SU-DHL-6 (cell line): ENCODE results near the gene KCNH1.
"Not testable (repeated sequence)": the region's sequence is repeated elsewhere in the genome, so short reads cannot be mapped to it uniquely, and the experiment has no call there.

ENCODE experiments used
- H2AFZ ChIP-seq: fragments of 200-600 bp; sonication (generic); 2 replicates; pipeline ENCODE4 v1.6.1; 2014; ENCODE audit warnings: low read depth, mild to moderate bottlenecking, moderate library complexity, mixed read lengths, antibody characterized with exemption, low read length; ENCODE audit not compliant: severe bottlenecking
- H3F3A ChIP-seq: fragments of 200-600 bp; shearing (Covaris generic); 2 replicates; pipeline ENCODE4 v1.6.0; 2016; ENCODE audit warnings: antibody characterized with exemption, mild to moderate bottlenecking; ENCODE audit not compliant: insufficient read depth
- H3K27ac ChIP-seq: fragments of 200-600 bp; sonication (generic); 2 replicates; pipeline ENCODE4 v1.5.1; 2016; ENCODE audit warnings: low read depth, mild to moderate bottlenecking, low read length, moderate library complexity, mixed read lengths
- H3K27me3 ChIP-seq: fragments of 200-600 bp; sonication (generic), shearing (Covaris generic); 2 replicates; pipeline ENCODE4 v1.6.0; 2014; ENCODE audit warnings: mild to moderate bottlenecking, low read length
- H3K36me3 ChIP-seq: fragments of 200-600 bp; sonication (generic); 2 replicates; pipeline ENCODE4 v1.6.1; 2014; ENCODE audit warnings: mild to moderate bottlenecking, low read length, mixed read lengths
- H3K4me2 ChIP-seq: fragments of 300-600, 200-600 bp; shearing (Covaris generic), sonication (generic); 2 replicates; pipeline ENCODE4 v1.6.0; 2014; ENCODE audit warnings: low read length, low read depth, mild to moderate bottlenecking; ENCODE audit not compliant: poor library complexity, severe bottlenecking
- H3K4me3 ChIP-seq: fragments of 200-600 bp; sonication (generic); 2 replicates; pipeline ENCODE4 v1.5.1; 2014; ENCODE audit warnings: antibody characterized with exemption, low read length, mild to moderate bottlenecking, mixed read lengths; ENCODE audit not compliant: insufficient read depth, poor library complexity, severe bottlenecking
- H3K79me2 ChIP-seq: fragments of 200-600 bp; sonication (generic); 2 replicates; pipeline ENCODE4 v1.6.1; 2014; ENCODE audit warnings: mild to moderate bottlenecking, low read length, moderate library complexity; ENCODE audit not compliant: insufficient read depth
- H3K9ac ChIP-seq: fragments of 200-600 bp; sonication (generic); 2 replicates; pipeline ENCODE4 v1.7.0; 2014; ENCODE audit warnings: mild to moderate bottlenecking, low read length
- H3K9me2 ChIP-seq: fragments of 200-600 bp; sonication (generic); replicated peaks from 2 replicates; pipeline ENCODE4 v1.6.1; 2014; ENCODE audit warnings: low read length; ENCODE audit not compliant: insufficient read depth
- H3K9me3 ChIP-seq: fragments of 200-600 bp; sonication (generic); 2 replicates; pipeline ENCODE4 v1.6.1; 2014; ENCODE audit warnings: low read length, mixed read lengths; ENCODE audit not compliant: insufficient read depth
- H4K20me1 ChIP-seq: fragments of 200-600 bp; sonication (generic); 2 replicates; pipeline ENCODE4 v1.6.1; 2014; ENCODE audit warnings: low read depth, mild to moderate bottlenecking, antibody characterized with exemption, low read length, moderate library complexity, mixed read lengths
- EZH2phosphoT487 ChIP-seq: fragments of 200-600 bp; sonication (generic), shearing (Covaris generic); conservative IDR thresholded peaks from 2 replicates; pipeline ENCODE4 v1.6.1; 2018; ENCODE audit warnings: mild to moderate bottlenecking, antibody characterized with exemption, low read length, moderate library complexity, mixed read lengths
- TF ChIP-seq, protein P1 (sequence below): fragments of 200-600 bp; sonication (generic); IDR thresholded peaks from one replicate; pipeline ENCODE4 v1.5.1; 2017; ENCODE audit warnings: antibody characterized with exemption, mild to moderate bottlenecking, low read length, moderate library complexity; ENCODE audit not compliant: insufficient read depth, poor library complexity, severe bottlenecking

KCNH1 gene

DNA sequence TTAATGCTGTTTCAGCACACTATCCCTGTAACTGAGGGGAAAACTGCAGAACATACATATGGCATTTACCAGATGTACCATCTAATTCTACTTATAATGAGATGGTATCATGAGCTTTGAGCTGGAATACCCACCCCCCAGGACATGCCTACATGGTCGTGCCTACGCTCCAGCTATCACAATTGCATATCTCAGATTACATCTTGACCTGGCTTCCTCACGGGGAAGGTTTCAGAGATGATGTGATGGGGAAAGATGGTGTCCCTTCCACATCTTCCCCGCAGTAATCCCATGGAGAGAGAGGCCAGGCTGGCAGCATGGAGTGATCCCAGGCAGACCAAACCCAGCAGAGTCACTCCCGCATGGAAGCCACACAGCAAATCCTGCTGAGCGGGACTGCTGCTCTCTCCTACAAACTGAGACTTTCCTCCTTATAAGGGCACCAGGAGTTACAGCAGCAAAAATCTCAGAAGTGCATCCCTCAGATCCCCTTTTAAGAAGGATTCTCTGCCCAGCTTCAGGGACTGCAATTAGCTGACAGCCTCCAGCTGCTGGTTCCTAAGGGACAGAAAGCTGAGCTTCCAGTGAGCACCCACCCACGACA is 67.1 kb downstream of the KCNH1 start:
- Histone ChIP-seq H4K20me1 (no peaks in the 10 kb centered on the region), H3K9ac (no peak overlapping the region), H3K27me3 (no peaks in the 10 kb centered on the region), H3K36me3 (no peaks in the 10 kb centered on the region), H3F3A (no peaks in the 10 kb centered on the region), H3K9me3 (no peaks in the 10 kb centered on the region), H3K27ac (no peak overlapping the region), H3K9me2 (no peaks in the 10 kb centered on the region), H3K79me2 (no peaks in the 10 kb centered on the region), H2AFZ (no peak overlapping the region), H3K4me3 (no peak overlapping the region), H3K4me2 (no peak overlapping the region)
- no peak for TF ChIP-seq EZH2phosphoT487

DNA sequence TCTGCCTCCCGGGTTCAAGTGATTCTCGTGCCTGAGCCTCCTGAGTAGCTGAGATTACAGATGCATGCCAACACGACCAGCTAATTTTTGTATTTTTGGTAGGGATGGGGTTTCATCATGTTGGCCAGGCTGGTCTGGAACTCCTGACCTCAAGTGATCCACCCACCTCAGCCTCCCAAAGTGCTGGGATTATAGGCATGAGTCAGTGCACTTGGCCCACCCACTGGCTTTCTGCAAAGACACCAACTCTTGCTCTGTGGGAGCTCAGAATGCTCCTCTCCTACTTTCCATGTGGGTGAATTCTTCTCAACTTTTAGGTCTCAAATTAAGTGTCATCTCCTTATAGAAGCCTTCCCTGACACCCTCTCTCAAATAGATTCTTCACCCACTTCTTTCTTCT is 92.1 kb downstream of the KCNH1 start:
- H2AFZ ChIP-seq, H3K9me2 ChIP-seq, H3K9ac ChIP-seq, H3F3A ChIP-seq, H3K27ac ChIP-seq, H3K36me3 ChIP-seq, H4K20me1 ChIP-seq, H3K27me3 ChIP-seq, H3K9me3 ChIP-seq, H3K79me2 ChIP-seq, H3K4me3 ChIP-seq, H3K4me2 ChIP-seq: not testable (repeated sequence)

DNA sequence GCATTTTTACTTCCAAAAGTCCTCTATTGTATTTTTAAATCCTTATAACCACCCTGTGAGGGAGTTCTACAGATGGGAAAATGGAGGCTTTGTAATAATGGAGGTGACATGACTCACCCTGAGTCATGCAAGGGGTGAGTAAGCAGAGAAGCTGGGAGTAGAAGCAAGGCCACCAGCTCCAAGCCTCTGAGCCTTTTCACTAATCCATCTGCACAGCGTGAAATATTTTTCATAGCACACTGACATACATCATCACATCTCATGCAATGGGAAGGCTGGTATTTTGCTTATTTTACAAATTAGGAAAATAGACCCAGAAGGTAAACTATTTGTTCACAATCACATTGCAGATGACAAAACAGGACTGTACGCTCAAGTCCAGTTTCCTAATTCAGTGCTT is 96.9 kb downstream of the KCNH1 start:
- Histone ChIP-seq H4K20me1 (no peaks in the 10 kb centered on the region), H3F3A (no peaks in the 10 kb centered on the region), H3K27me3 (no peaks in the 10 kb centered on the region), H3K9me2 (no peaks in the 10 kb centered on the region), H3K4me3 (no peak overlapping the region), H3K36me3 (no peaks in the 10 kb centered on the region), H3K4me2 (no peak overlapping the region), H2AFZ (no peak overlapping the region), H3K9me3 (no peaks in the 10 kb centered on the region), H3K79me2 (no peaks in the 10 kb centered on the region), H3K27ac (no peak overlapping the region), H3K9ac (no peak overlapping the region)
- no peak for TF ChIP-seq EZH2phosphoT487
- TF ChIP-seq, protein P1, sequence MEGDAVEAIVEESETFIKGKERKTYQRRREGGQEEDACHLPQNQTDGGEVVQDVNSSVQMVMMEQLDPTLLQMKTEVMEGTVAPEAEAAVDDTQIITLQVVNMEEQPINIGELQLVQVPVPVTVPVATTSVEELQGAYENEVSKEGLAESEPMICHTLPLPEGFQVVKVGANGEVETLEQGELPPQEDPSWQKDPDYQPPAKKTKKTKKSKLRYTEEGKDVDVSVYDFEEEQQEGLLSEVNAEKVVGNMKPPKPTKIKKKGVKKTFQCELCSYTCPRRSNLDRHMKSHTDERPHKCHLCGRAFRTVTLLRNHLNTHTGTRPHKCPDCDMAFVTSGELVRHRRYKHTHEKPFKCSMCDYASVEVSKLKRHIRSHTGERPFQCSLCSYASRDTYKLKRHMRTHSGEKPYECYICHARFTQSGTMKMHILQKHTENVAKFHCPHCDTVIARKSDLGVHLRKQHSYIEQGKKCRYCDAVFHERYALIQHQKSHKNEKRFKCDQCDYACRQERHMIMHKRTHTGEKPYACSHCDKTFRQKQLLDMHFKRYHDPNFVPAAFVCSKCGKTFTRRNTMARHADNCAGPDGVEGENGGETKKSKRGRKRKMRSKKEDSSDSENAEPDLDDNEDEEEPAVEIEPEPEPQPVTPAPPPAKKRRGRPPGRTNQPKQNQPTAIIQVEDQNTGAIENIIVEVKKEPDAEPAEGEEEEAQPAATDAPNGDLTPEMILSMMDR, result no peak

DNA sequence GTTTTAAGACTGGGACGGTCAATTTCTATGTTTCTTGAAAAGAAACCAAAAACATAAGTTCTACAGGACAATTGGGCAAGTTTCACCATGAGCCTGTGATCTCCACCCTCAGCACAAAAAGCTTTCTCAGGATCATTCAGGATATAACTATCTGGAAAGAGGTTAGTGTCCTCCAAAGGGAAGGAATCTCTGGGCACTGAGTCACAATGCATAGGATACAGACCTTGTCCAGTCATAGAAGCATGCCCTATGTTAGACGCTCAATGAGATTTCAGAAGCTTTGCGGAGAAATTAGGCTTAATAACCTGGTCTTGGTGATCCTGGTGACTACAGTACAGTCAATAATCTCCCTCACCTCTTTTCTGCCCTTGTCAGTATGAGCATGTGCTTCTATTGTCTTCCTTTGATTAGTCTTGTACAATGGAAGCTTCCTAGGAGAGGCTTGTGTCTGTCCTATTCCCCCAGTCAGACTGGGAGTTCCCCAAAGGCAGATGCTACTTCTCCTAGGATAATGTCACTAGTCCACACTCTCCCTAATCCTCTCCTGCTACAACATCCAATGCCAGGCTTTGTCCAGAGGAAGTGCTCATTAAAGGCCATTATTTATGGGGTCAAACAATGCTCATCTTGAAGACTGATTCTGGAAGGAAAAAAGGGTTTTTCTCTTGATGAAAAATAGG is 97.4 kb downstream of the KCNH1 start:
- no peak overlapping the region for H3K9ac ChIP-seq
- no peak overlapping the region for H3K4me2 ChIP-seq
- H4K20me1 ChIP-seq, result no peaks in the 10 kb centered on the region
- no peaks in the 10 kb centered on the region for H3F3A ChIP-seq
- H3K9me2 ChIP-seq, result no peaks in the 10 kb centered on the region
- no peaks in the 10 kb centered on the region for H3K9me3 ChIP-seq
- H3K27ac ChIP-seq, result no peak overlapping the region
- H2AFZ ChIP-seq, result no peak overlapping the region
- H3K36me3 ChIP-seq, result no peaks in the 10 kb centered on the region
- H3K27me3 ChIP-seq, result no peaks in the 10 kb centered on the region
- no peak overlapping the region for H3K4me3 ChIP-seq
- no peaks in the 10 kb centered on the region for H3K79me2 ChIP-seq
- no peak for TF ChIP-seq EZH2phosphoT487
- TF ChIP-seq, protein P1, result no peak
